ENCODE results near the gene BHLHE23.

GRCh38 chr20:62997417-62998035, 9.2 kb downstream of the BHLHE23 start:
- no peak for TF ChIP-seq CTCF (conservative IDR thresholded peaks at IDR 0.05 in 1 of 2, IDR thresholded peaks at IDR 0.05 in 1 of 2; ENCODE audit: low read depth in 1 of 2, low read length in 2 of 2)
- TF ChIP-seq EZH2 (IDR thresholded peaks at IDR 0.05; ENCODE audit: low read length, missing control alignments) = no peak
